ENCODE results near the gene RADIL. TPM values are rescaled to one million over a fixed set of nuclear protein-coding genes. Genes with fewer than 3 reads are reported as not detected.
A peak's percentile ranks its signal among the peaks of the same experiment; 100 is the strongest.

Gene RADIL
- total RNA-seq, 4 donors from 2014 or later = 1.5 to 2.6 (median 2.1) TPM

- TF ChIP-seq CTCF (IDR thresholded peaks at IDR 0.05) = peak in 1 of 3 donors; percentile 79
- no peak for TF ChIP-seq POLR2A (IDR thresholded peaks at IDR 0.05)
- H3K4me3 ChIP-seq (ENCODE audit: low read depth, poor library complexity, severe bottlenecking) = no peak overlapping the region
- DNase-seq (ENCODE audit: low spot score in 2 of 2) = peak; percentile 51 to 96
- intact Hi-C loops (cut with DNase I; ENCODE audit: low total_unique reads) = loop anchor here (5.0 kb wide), 1 partner anchor 72 kb away; the partner anchor contains the start of gene FOXK1
- 52 to 54% methylated on average over 21 to 29 of the region's 31 CpGs for WGBS, 2 donors
Observed at GRCh38 chr7:4753598-4754432, 129.7 kb downstream of the RADIL start.

GRCh38 chr7:4751398-4751947 is 132.0 kb downstream of the RADIL start:
- no peak for DNase-seq (ENCODE audit: low spot score in 2 of 2)
- 94 to 95% methylated on average over 6 to 19 of the region's 20 CpGs for WGBS, 2 donors
- H3K4me3 ChIP-seq (ENCODE audit: low read depth, poor library complexity, severe bottlenecking) = no peak overlapping the region
- intact Hi-C loops (cut with DNase I; ENCODE audit: low total_unique reads) = loop anchor here (5.0 kb wide), 1 partner anchor 69 kb away; the partner anchor contains the start of gene FOXK1
- TF ChIP-seq POLR2A (IDR thresholded peaks at IDR 0.05) = no peak
- no peak for TF ChIP-seq CTCF (IDR thresholded peaks at IDR 0.05)

GRCh38 chr7:4749798-4750197 is 133.7 kb downstream of the RADIL start:
- TF ChIP-seq POLR2A (IDR thresholded peaks at IDR 0.05) (no peak), CTCF (IDR thresholded peaks at IDR 0.05) (no peak)
- intact Hi-C loops (cut with DNase I; ENCODE audit: low total_unique reads) = loop anchor here (5.0 kb wide), 1 partner anchor 67 kb away; the partner anchor contains the start of gene FOXK1
- WGBS, 2 donors = 91 to 92% methylated on average over 15 of the region's 15 CpGs
- H3K4me3 ChIP-seq (ENCODE audit: low read depth, poor library complexity, severe bottlenecking) = no peak overlapping the region
- DNase-seq (ENCODE audit: low spot score in 2 of 2) = no peak

- H3K4me3 ChIP-seq (ENCODE audit: low read depth, poor library complexity, severe bottlenecking) = no peak overlapping the region
- intact Hi-C loops (cut with DNase I; ENCODE audit: low total_unique reads) = no loop called here
- WGBS, 2 donors = 87 to 92% methylated on average over 10 to 14 of the region's 14 CpGs
- TF ChIP-seq CTCF (IDR thresholded peaks at IDR 0.05) = no peak
- no peak for TF ChIP-seq POLR2A (IDR thresholded peaks at IDR 0.05)
- no peak for DNase-seq (ENCODE audit: low spot score in 2 of 2)
Observed at GRCh38 chr7:4749363-4749762, 134.2 kb downstream of the RADIL start.

Small RNA genes within 50 kb of the gene (microRNA-seq; reads per million reads assigned to microRNA genes)
- gene MIR4656 (ENCODE audit: borderline number of aligned reads in 1 of 2, borderline replicate concordance in 2 of 2) = 0 reads per million in 2 donors

Other genes starting within 250 kb of the RADIL start
- 10 to 100 TPM; 22.0 to 41.3 (median 30.3) TPM for gene FOXK1, start 201.4 kb downstream of the RADIL start, total RNA-seq
- gene AP5Z1, start 108.1 kb downstream of the RADIL start, total RNA-seq = 10 to 100 TPM; 43.1 to 87.4 (median 61.3) TPM
- under 1 TPM in 1 of 4 donors, not detected in 3; 0.08 TPM for gene PAPOLB, start 21.7 kb downstream of the RADIL start, total RNA-seq
- not detected for gene MMD2, start 75.5 kb upstream of the RADIL start, total RNA-seq
- gene RBAK, start 162.1 kb upstream of the RADIL start, total RNA-seq = 10 to 100 TPM in 2 of 4 donors, 1 to 10 TPM in 2; 7.6 to 12.0 (median 9.7) TPM

All from lower leg skin (tissue), 4 donors.